GM18502 (cell line): ENCODE measurements around the gene EXOC6B.

Experiments
- ATAC-seq: cut with Tn5 transposase; IDR thresholded peaks from one replicate; pipeline ENCODE4 v1.9.1; 2021; ENCODE audit warnings: mild to moderate bottlenecking; ENCODE audit not compliant: unreplicated experiment, poor library complexity

Gene EXOC6B

GRCh38 chr2:72131916-72132841 is 693.7 kb downstream of the EXOC6B start:
- no peak for ATAC-seq

DNA sequence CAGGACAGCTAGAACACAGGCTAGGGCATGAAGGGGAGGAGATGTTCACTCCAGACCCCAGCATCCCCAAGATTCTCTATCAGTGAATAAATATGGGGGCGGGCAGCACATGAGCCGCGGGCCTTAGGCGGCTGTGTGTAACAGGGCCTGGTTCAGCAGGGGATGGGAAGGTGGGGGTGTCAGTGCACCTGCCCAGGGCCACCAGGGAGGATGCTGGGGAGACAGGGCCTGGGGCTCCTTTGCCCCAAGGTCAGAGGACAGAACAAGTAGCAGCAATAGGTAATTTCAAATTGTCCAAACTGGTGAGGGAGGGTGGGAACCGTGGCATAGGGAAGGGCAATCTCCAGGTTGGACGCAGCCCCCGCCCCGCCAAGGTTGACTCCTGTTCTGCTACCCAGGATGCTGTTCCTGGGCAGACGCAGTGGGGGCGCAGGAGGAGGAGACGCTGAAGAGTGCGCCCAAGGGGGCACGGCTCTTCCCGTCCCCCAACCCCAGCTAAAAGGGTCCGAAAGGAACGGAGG is 694.4 kb downstream of the EXOC6B start:
- ATAC-seq: no peak

- ATAC-seq: no peak
These were observed 695.0 kb downstream of the EXOC6B start for GRCh38 chr2:72130659-72131360.

DNA sequence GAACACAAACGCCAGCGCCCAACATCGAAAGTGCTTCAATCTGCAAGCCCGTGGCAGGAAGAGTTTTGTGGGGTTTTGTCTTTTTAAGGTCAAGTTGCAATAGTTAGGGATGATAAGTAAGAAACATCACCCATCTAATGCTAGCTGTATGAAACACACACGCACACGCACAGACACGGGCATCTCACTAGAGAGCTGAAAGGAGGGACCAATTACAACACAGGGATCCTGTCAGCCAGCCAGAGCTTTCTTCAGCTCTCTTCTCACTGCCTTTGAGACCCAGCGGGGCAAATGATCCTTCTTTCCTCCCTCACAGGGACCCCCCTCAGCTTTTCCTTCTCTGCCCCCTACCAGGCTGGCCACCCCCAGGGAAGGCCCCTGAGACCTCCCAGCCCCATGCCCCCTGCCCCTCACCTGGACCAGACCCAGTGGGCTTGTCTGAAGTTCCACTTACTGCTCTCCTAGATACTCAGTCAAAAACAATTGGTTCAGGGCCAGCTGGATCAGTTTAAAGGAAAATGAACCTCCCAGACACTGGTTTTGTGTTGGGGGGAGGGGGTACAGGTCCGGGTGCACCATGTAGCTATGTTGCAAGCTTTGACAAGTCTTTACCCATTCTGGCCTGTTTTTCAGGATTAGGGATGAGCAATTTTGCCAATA is 696.0 kb downstream of the EXOC6B start:
- ATAC-seq: no peak

DNA sequence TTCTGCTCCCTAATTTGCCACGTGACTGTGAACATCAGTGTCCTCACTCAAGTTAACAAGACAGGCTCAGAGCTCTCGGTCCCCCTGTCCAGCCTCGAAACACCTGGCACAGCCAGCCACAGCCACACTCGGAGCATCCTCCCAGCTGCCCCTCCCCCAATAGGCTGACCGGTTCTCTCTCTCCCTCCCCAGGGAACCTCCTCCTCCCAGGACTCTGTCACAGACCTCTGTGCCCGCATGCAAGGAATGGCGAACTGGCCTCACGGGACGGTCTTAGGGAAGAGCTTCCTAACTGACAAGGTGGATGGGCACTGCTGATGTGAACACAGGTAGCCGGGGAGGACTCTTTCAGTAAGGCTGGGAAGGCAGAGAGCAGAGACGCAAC is 697.0 kb downstream of the EXOC6B start:
- no peak for ATAC-seq

- no peak for ATAC-seq
These were observed 697.6 kb downstream of the EXOC6B start for GRCh38 chr2:72128059-72128842.

DNA sequence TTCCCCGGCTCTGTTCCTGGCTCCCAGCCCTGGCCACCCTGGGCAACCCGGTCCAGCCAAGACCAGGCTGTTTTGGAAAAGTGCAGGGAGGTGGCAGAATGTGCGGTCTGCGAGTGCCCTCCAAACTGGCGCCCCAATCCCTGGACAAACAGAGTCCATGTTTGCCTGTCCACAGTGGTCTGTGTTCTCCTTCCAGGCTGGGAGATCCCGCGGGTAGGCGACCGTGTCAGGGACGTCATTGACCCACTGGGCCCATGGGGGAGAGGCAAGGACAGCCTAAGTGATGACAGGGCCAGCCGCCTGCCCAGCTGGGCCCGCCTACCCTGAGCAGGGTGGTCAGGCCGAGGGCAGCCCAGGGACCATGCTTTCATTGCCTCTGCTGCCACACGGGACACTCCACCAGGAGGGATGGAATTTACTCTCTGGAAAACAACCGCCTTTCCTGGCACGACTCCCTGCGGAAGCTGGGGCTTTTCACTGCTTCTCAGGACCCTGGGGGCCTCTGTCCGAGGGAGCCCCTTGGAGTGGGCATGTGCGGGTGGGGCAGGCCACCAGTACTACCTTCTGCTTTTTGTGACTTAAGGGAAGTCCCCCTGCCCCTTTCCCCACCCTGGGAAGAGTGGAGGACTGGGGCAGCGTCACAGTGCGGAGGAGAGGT is 698.3 kb downstream of the EXOC6B start:
- ATAC-seq: no peak

DNA sequence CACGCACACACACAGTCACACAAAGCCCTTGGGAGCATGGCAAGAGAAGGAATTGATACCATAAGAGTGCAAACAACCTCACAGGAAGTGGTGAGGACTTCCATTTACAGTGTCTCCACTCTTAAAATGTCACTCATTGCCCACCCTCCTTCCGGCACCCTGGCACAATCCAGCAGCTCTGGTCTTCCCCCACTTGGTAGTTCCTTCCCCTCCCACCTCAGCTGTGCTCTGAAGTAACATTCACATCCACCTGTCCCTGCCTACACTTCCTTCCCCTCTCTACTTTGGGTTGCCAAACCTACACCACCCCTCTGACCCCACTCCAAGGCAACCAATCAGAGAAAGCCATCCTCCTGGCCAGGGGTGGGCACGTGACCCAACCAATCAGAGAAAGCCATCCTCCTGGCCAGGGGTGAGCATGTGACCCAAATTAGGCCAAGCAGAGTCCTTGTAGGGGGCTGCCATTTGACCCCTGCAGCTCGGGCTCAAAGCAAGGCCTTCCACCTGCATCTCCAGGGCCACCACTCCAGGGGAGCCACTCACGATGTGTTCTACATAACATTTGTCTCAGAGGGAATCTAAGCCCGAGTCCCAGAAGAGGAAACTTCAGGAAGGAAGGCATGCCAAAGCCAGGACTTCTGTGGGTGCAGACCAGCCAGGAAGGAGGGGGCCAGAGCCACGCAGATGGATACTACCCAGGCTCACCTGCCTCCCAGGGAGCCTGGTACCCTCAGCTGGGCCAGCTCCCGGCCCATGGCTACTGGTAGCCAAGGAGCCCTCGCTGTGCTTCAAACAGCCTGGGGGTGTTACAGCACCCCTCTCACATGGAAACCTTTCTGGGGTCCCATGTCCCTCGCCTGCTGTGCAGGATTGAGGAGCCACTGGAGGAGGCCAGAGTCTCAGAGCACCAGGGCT is 699.4 kb downstream of the EXOC6B start:
- ATAC-seq: no peak
